ENCODE measurements around the gene MTFR1L. TPM values are rescaled to one million over a fixed set of nuclear protein-coding genes. Genes with fewer than 3 reads are reported as not detected.

Gene MTFR1L
- polyA plus RNA-seq, 1 of the 3 experiments (the other 2 are of a cell fraction): 53.6 TPM

- TF ChIP-seq MAX (IDR thresholded peaks at IDR 0.05; ENCODE audit: low read depth) (no peak), MXI1 (IDR thresholded peaks at IDR 0.05; ENCODE audit: low read depth, low read length) (no peak), NRF1 (IDR thresholded peaks at IDR 0.05; ENCODE audit: low read depth, low read length) (no peak), NFIC (IDR thresholded peaks at IDR 0.05; ENCODE audit: borderline replicate concordance) (no peak), ELF1 (IDR thresholded peaks at IDR 0.05) (no peak), RAD21 (IDR thresholded peaks at IDR 0.05; ENCODE audit: low read length) (no peak), YY1 (IDR thresholded peaks at IDR 0.05; ENCODE audit: low read depth) (no peak)
Observed at GRCh38 chr1:25843483-25843882, 23.7 kb downstream of the MTFR1L start (continued).

GRCh38 chr1:25844536-25845337 lies 25.0 kb downstream of the MTFR1L start:
- 95% methylated on average over 3 of the region's 3 CpGs for WGBS (ENCODE audit: low lambda C conversion rate)
- POLR2A ChIA-PET: no interaction called here
- Histone ChIP-seq H3K36me3 (replicated peaks in 1 of 2; ENCODE audit: control insufficient read depth in 1 of 2, insufficient read depth in 2 of 2, low read length in 1 of 2) (no peaks in the 10 kb centered on the region), H3K79me2 (ENCODE audit: insufficient read depth) (no peaks in the 10 kb centered on the region; the same call in 1 of the 2 replicates), H3F3A (replicated peaks; ENCODE audit: insufficient read depth) (no peaks in the 10 kb centered on the region), H3K9ac (no peak overlapping the region), H3K4me1 (ENCODE audit: control insufficient read depth in 1 of 2, insufficient read depth in 2 of 2, low read depth in 1 of 2, low read length in 1 of 2) (no peaks in the 10 kb centered on the region), H2AFZ (ENCODE audit: low read depth) (no peak overlapping the region), H4K20me1 (ENCODE audit: insufficient read depth) (no peaks in the 10 kb centered on the region), H3K9me2 (no peaks in the 10 kb centered on the region), H3K4me3 (ENCODE audit: low read depth in 2 of 2, low read length in 1 of 2) (no peak overlapping the region), H3K9me3 (no peaks in the 10 kb centered on the region), H3K4me2 (no peak overlapping the region), H3K27ac (ENCODE audit: low read depth in 2 of 2, low read length in 1 of 2) (no peak overlapping the region), H3K27me3 (ENCODE audit: insufficient read depth) (no peaks in the 10 kb centered on the region)
- TF ChIP-seq USF1 (IDR thresholded peaks at IDR 0.05; ENCODE audit: borderline replicate concordance, low read depth): no peak
- no peak for TF ChIP-seq RCOR1 (IDR thresholded peaks at IDR 0.05; ENCODE audit: low read length)
- no peak for TF ChIP-seq USF2 (IDR thresholded peaks at IDR 0.05; ENCODE audit: borderline replicate concordance, low read depth, low read length)
- TF ChIP-seq RFX5 (IDR thresholded peaks at IDR 0.05; ENCODE audit: low read length): no peak
- TF ChIP-seq FOXM1 (IDR thresholded peaks at IDR 0.05; ENCODE audit: low read depth): no peak
- TF ChIP-seq POLR2AphosphoS5 (IDR thresholded peaks at IDR 0.05; ENCODE audit: low read depth, low read length): no peak
- no peak for TF ChIP-seq MAX (IDR thresholded peaks at IDR 0.05; ENCODE audit: low read depth)
- no peak for TF ChIP-seq MXI1 (IDR thresholded peaks at IDR 0.05; ENCODE audit: low read depth, low read length)
- TF ChIP-seq RXRA (IDR thresholded peaks at IDR 0.05; ENCODE audit: borderline replicate concordance, low read depth): no peak
- TF ChIP-seq GATA2 (CRISPR knock-in tag; IDR thresholded peaks at IDR 0.05): no peak
- TF ChIP-seq REST (IDR thresholded peaks at IDR 0.05; ENCODE audit: low read depth, low read length): no peak
- no peak for TF ChIP-seq FOSL2 (IDR thresholded peaks at IDR 0.05; ENCODE audit: borderline replicate concordance, low read depth)
- TF ChIP-seq GABPA (IDR thresholded peaks at IDR 0.05; ENCODE audit: low read depth): no peak
- TF ChIP-seq ZBTB33 (IDR thresholded peaks at IDR 0.05; ENCODE audit: borderline replicate concordance, low read depth): no peak
- TF ChIP-seq NRF1 (IDR thresholded peaks at IDR 0.05; ENCODE audit: low read depth, low read length): no peak
- CTCF ChIA-PET: interaction anchor here (0.7 kb wide), 1 partner anchor 13 kb away, joined by 3 read pairs; no protein-coding TSS in a partner anchor
- DNase-seq: no peak
